Uterus (tissue), 4 donors: ENCODE results near the gene ZIC4. TPM values are rescaled to one million over a fixed set of nuclear protein-coding genes. Genes with fewer than 3 reads are reported as not detected.

Experiments
- DNase-seq, 2 donors: peaks; one replicate each; pipeline ENCODE4 v3.0.0-alpha.2; 2019 to 2020
- H3K27ac ChIP-seq, 2 donors: fragments of 200-600 bp; sonication (generic); 1 replicate in 1 of 2; 2 replicates in 1 of 2; pipeline ENCODE4 v1.5.1; 2016 to 2018
- H3K27me3 ChIP-seq, 2 donors: fragments of 200-600 bp; sonication (generic); one replicate each; pipeline ENCODE4 v1.5.1; 2018 to 2019; ENCODE audit warnings: control low read depth in 1 of 2
- H3K36me3 ChIP-seq, 2 donors: fragments of 200-600 bp; sonication (generic); one replicate each; pipeline ENCODE4 v1.5.1; 2019; ENCODE audit warnings: control low read depth in 1 of 2
- H3K4me1 ChIP-seq, 2 donors: fragments of 200-600 bp; sonication (generic); one replicate each; pipeline ENCODE4 v1.5.1; 2018 to 2019; ENCODE audit warnings: control low read depth in 1 of 2
- H3K4me3 ChIP-seq, 2 donors: fragments of 200-600 bp; sonication (generic); 1 replicate in 1 of 2; 2 replicates in 1 of 2; pipeline ENCODE4 v1.5.1; 2018 to 2019; ENCODE audit warnings: mild to moderate bottlenecking in 1 of 2
- H3K9me3 ChIP-seq, 2 donors: fragments of 200-600 bp; sonication (generic); one replicate each; pipeline ENCODE4 v1.5.1; 2019; ENCODE audit warnings: control low read depth in 1 of 2
- CTCF ChIP-seq, 4 experiments: fragments of 200-600 bp in 2 of 4; fragments of 450-650 bp in 2 of 4; sonication (generic) in 2 of 4; IDR thresholded peaks; one replicate each; pipeline ENCODE4 v1.5.1; 2016 to 2019; ENCODE audit warnings: antibody characterized with exemption in 4 of 4, mild to moderate bottlenecking in 2 of 4, moderate library complexity in 1 of 4
- POLR2A ChIP-seq, 2 donors: fragments of 450-650 bp; IDR thresholded peaks; one replicate each; pipeline ENCODE4 v1.6.1; 2016; ENCODE audit warnings: antibody characterized with exemption in 2 of 2, mild to moderate bottlenecking in 1 of 2, moderate library complexity in 1 of 2
- intact Hi-C: fragments of 100-400 bp; cut with DNase I; formaldehyde crosslinking; loops from one replicate; pipeline ENCODE4 v1.15.1; 2023; ENCODE audit warnings: low total_unique reads
- total RNA-seq, 4 donors: library from RNA; depleted of rRNA in 3 of 4; stranded (reverse); fragments of >200 nt in 3 of 4; gene quantifications; one replicate each; pipeline versions ENCODE4 v1.1.0 to v1.2.4, GENCODE V29; 2014 to 2023
- donor health status: DM: yes; HTN: yes; CAD: no.

ZIC4 gene
- total RNA-seq, 4 donors from 2014 or later = not detected

- H3K4me3 ChIP-seq = no peak overlapping the region
- no peak for DNase-seq
- TF ChIP-seq POLR2A (IDR thresholded peaks at IDR 0.05) (no peak), CTCF (IDR thresholded peaks at IDR 0.05) (no peak)
- H3K4me1 ChIP-seq = peaks cover 0 to 8% of the 10 kb centered on the region in 2 donors
- H3K27ac ChIP-seq = no peak overlapping the region
- H3K9me3 ChIP-seq = no peaks in the 10 kb centered on the region
- intact Hi-C loops = no loop called here
- H3K36me3 ChIP-seq = no peaks in the 10 kb centered on the region
- peaks cover 25 to 97% of the 10 kb centered on the region in 2 donors for H3K27me3 ChIP-seq
Observed at GRCh38 chr3:147418371-147418781, 12.0 kb upstream of the ZIC4 start.

- Histone ChIP-seq H3K4me1 (peaks cover 0 to 8% of the 10 kb centered on the region in 2 donors), H3K27me3 (peaks cover 21 to 97% of the 10 kb centered on the region in 2 donors)
- intact Hi-C loops = no loop called here
Observed at GRCh38 chr3:147417551-147418295, 11.4 kb upstream of the ZIC4 start.

GRCh38 chr3:147416931-147417330 is 10.6 kb upstream of the ZIC4 start:
- Histone ChIP-seq H3K4me3 (no peak overlapping the region), H3K36me3 (no peaks in the 10 kb centered on the region), H3K27me3 (peaks cover 20 to 97% of the 10 kb centered on the region in 2 donors), H3K4me1 (peaks cover 0 to 8% of the 10 kb centered on the region in 2 donors), H3K9me3 (no peaks in the 10 kb centered on the region), H3K27ac (no peak overlapping the region)
- TF ChIP-seq POLR2A (IDR thresholded peaks at IDR 0.05) (no peak), CTCF (IDR thresholded peaks at IDR 0.05) (no peak)
- intact Hi-C loops = no loop called here
- DNase-seq = no peak

More at GRCh38 chr3:147417551-147418295, 11.4 kb upstream of the ZIC4 start:
- no peak for TF ChIP-seq POLR2A (IDR thresholded peaks at IDR 0.05)
- no peak for TF ChIP-seq CTCF (IDR thresholded peaks at IDR 0.05)
- H3K4me3 ChIP-seq = no peak overlapping the region
- H3K36me3 ChIP-seq = no peaks in the 10 kb centered on the region
- no peak overlapping the region for H3K27ac ChIP-seq
- H3K9me3 ChIP-seq = no peaks in the 10 kb centered on the region
- DNase-seq = no peak

- Histone ChIP-seq H3K27ac (no peak overlapping the region), H3K4me3 (no peak overlapping the region), H3K36me3 (no peaks in the 10 kb centered on the region), H3K27me3 (peaks cover 17 to 97% of the 10 kb centered on the region in 2 donors), H3K4me1 (peaks cover 0 to 13% of the 10 kb centered on the region in 2 donors), H3K9me3 (no peaks in the 10 kb centered on the region)
- intact Hi-C loops = no loop called here
- DNase-seq = no peak
- TF ChIP-seq CTCF (IDR thresholded peaks at IDR 0.05) (no peak), POLR2A (IDR thresholded peaks at IDR 0.05) (no peak)
Observed at GRCh38 chr3:147415874-147416273, 9.5 kb upstream of the ZIC4 start.

- Histone ChIP-seq H3K9me3 (no peaks in the 10 kb centered on the region), H3K36me3 (no peaks in the 10 kb centered on the region), H3K27ac (no peak overlapping the region), H3K27me3 (peaks cover 21 to 97% of the 10 kb centered on the region in 2 donors), H3K4me3 (no peak overlapping the region), H3K4me1 (peaks cover 0 to 19% of the 10 kb centered on the region in 2 donors)
- intact Hi-C loops = no loop called here
- TF ChIP-seq POLR2A (IDR thresholded peaks at IDR 0.05) = no peak
- TF ChIP-seq CTCF (IDR thresholded peaks at IDR 0.05) = no peak
- no peak for DNase-seq
Observed at GRCh38 chr3:147415286-147415685, 8.9 kb upstream of the ZIC4 start.
